CD14-positive monocyte (primary cell): ENCODE results near the gene CBY1. TPM values are rescaled to one million over a fixed set of nuclear protein-coding genes. Genes with fewer than 3 reads are reported as not detected.

ENCODE experiments used
- DNase-seq, 3 donors: peaks; one replicate each; pipeline ENCODE4 v3.0.0-alpha.2; 2011 to 2022
- H2AFZ ChIP-seq: 2 replicates; pipeline ENCODE4 v1.6.0; 2012; ENCODE audit warnings: mild to moderate bottlenecking, low read depth, low read length, inconsistent platforms; ENCODE audit not compliant: insufficient read depth, poor library complexity, severe bottlenecking
- H3K27ac ChIP-seq, 2 donors: 1 replicate in 1 of 2; 2 replicates in 1 of 2; pipeline ENCODE4 v1.5.1; 2012 to 2013; ENCODE audit warnings: low read length in 2 of 2, control low read depth in 1 of 2, inconsistent platforms in 1 of 2, low read depth in 1 of 2, mild to moderate bottlenecking in 1 of 2
- H3K27me3 ChIP-seq, 2 donors: one replicate each; pipeline versions ENCODE4 v1.6.0 to v1.6.1; 2011 to 2013; ENCODE audit warnings: low read length in 2 of 2; ENCODE audit not compliant: control insufficient read depth in 2 of 2, insufficient read depth in 2 of 2
- H3K36me3 ChIP-seq, 2 donors: replicated peaks in 1 of 2; 1 replicate in 1 of 2; 2 replicates in 1 of 2; pipeline versions ENCODE4 v1.5.1 to v1.6.1; 2012 to 2013; ENCODE audit warnings: low read length in 2 of 2, control low read depth in 1 of 2, inconsistent platforms in 1 of 2, mild to moderate bottlenecking in 1 of 2; ENCODE audit not compliant: insufficient read depth in 2 of 2, control insufficient read depth in 1 of 2
- H3K4me1 ChIP-seq, 2 donors: 1 replicate in 1 of 2; 2 replicates in 1 of 2; pipeline versions ENCODE4 v1.5.1 to v1.6.1; 2012 to 2013; ENCODE audit warnings: low read length in 2 of 2, control low read depth in 1 of 2, inconsistent platforms in 1 of 2, mild to moderate bottlenecking in 1 of 2, moderate library complexity in 1 of 2; ENCODE audit not compliant: insufficient read depth in 2 of 2, control insufficient read depth in 1 of 2
- H3K4me2 ChIP-seq: replicated peaks from 2 replicates; pipeline ENCODE3; 2012; ENCODE audit warnings: low read length, moderate library complexity, mild to moderate bottlenecking; ENCODE audit not compliant: poor library complexity, severe bottlenecking; ENCODE audit errors: extremely low read depth
- H3K4me3 ChIP-seq, 3 experiments: fragments of 200-600 bp in 1 of 3; sonication (generic) in 1 of 3; replicated peaks in 1 of 3; 1 replicate in 2 of 3; 2 replicates in 1 of 3; pipeline ENCODE4 v1.5.1; 2011 to 2013; ENCODE audit warnings: low read length in 3 of 3, mild to moderate bottlenecking in 3 of 3, control low read depth in 2 of 3, low read depth in 2 of 3, inconsistent platforms in 1 of 3, moderate library complexity in 1 of 3
- H3K79me2 ChIP-seq: 2 replicates; pipeline ENCODE4 v1.6.0; 2012; ENCODE audit warnings: mild to moderate bottlenecking, control low read depth, inconsistent platforms, low read length, moderate library complexity; ENCODE audit not compliant: insufficient read depth
- H3K9ac ChIP-seq: 2 replicates; pipeline ENCODE4 v1.6.0; 2017; ENCODE audit warnings: low read length, mild to moderate bottlenecking; ENCODE audit not compliant: insufficient read depth, poor library complexity, severe bottlenecking
- H3K9me3 ChIP-seq, 2 donors: replicated peaks in 1 of 2; 1 replicate in 1 of 2; 2 replicates in 1 of 2; pipeline versions ENCODE4 v1.5.1 to v1.6.1; 2012 to 2013; ENCODE audit warnings: low read length in 2 of 2, control low read depth in 1 of 2; ENCODE audit not compliant: control insufficient read depth in 1 of 2, insufficient read depth in 1 of 2
- H4K20me1 ChIP-seq: 2 replicates; pipeline ENCODE4 v1.6.0; 2012; ENCODE audit warnings: mild to moderate bottlenecking, low read length, control low read depth, moderate library complexity; ENCODE audit not compliant: insufficient read depth
- H3K27ac Mint-ChIP-seq, 7 donors: one replicate each; pipeline ENCODE4 v1.8.0; 2020; ENCODE audit warnings: mild to moderate bottlenecking in 7 of 7, mixed read lengths in 7 of 7, moderate library complexity in 6 of 7, inconsistent platforms in 2 of 7
- H3K27me3 Mint-ChIP-seq, 3 donors: one replicate each; pipeline ENCODE4 v1.8.0; 2021 to 2022; ENCODE audit warnings: low read depth in 3 of 3, mild to moderate bottlenecking in 3 of 3, mixed read lengths in 3 of 3, moderate library complexity in 3 of 3, inconsistent platforms in 1 of 3
- H3K36me3 Mint-ChIP-seq, 2 donors: one replicate each; pipeline ENCODE4 v1.8.0; 2020; ENCODE audit warnings: mixed read lengths in 2 of 2, inconsistent platforms in 1 of 2, mild to moderate bottlenecking in 1 of 2
- H3K4me1 Mint-ChIP-seq: one replicate; pipeline ENCODE4 v1.8.0; 2020; ENCODE audit warnings: mild to moderate bottlenecking, mixed read lengths
- H3K4me3 Mint-ChIP-seq, 2 donors: one replicate each; pipeline ENCODE4 v1.8.0; 2020; ENCODE audit warnings: mild to moderate bottlenecking in 2 of 2, mixed read lengths in 2 of 2, moderate library complexity in 1 of 2
- H3K9me3 Mint-ChIP-seq, 7 donors: one replicate each; pipeline ENCODE4 v1.8.0; 2020 to 2022; ENCODE audit warnings: mixed read lengths in 7 of 7, mild to moderate bottlenecking in 6 of 7, moderate library complexity in 6 of 7, inconsistent platforms in 2 of 7
- WGBS: methylation state at CpG from one replicate; pipeline ENCODE4 v1.1.5; 2013; ENCODE audit warnings: missing lambda C conversion rate; ENCODE audit not compliant: insufficient coverage; 5-methylcytosine and 5-hydroxymethylcytosine counted together
- intact Hi-C, 2 donors: fragments of 100-400 bp; cut with micrococcal nuclease; formaldehyde crosslinking; loops; one replicate each; pipeline versions ENCODE4 v1.15.0 to v1.15.1; 2023
- polyA plus RNA-seq, 3 donors: library from polyadenylated mRNA; depleted of rRNA in 1 of 3; unstranded in 2 of 3; stranded (reverse) in 1 of 3; fragments of 300-500 nt in 2 of 3; fragments of >200 nt in 1 of 3; fragmentation: Illumina TruSeq in 2 of 3; gene quantifications; 1 replicate in 2 of 3; 2 replicates in 1 of 3; pipeline ENCODE4 v1.2.3, GENCODE V29; 2012 to 2021
- TF ChIP-seq, protein P1 (sequence below): fragments of 200-600 bp; IDR thresholded peaks from one replicate; pipeline ENCODE4 v1.8.0; 2022; ENCODE audit warnings: antibody characterized with exemption, mild to moderate bottlenecking

Gene CBY1
- polyA plus RNA-seq, 3 donors = 1.1 to 4.1 (median 1.7) TPM

DNA sequence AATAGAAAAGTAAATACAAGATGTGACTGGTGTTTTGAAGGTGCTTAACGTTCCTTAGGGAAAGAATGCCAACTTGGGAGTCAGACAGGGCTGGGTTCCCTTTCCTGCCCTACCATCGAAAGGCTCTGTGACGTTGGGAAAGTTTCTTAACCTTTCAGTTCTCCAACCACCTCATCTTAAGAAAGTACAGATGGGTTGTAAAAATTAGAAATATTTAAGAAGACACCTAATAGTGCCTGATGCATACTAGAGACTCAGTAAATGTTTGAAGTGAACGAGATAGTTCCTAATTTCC, 50.4 kb downstream of the CBY1 start:
- peaks cover 0 to 2% of the 10 kb centered on the region in 2 donors for H3K27me3 ChIP-seq
- H3K9me3 ChIP-seq = no peaks in the 10 kb centered on the region
- no peak overlapping the region for H2AFZ ChIP-seq
- H3K4me3 ChIP-seq = peak overlapping the region; percentile 87 to 98 (median 88)
- H3K79me2 ChIP-seq = peaks cover 62% of the 10 kb centered on the region
- peak overlapping the region; percentile 86 to 94 (median 92) for H3K27ac Mint-ChIP-seq
- H3K4me1 Mint-ChIP-seq = peaks cover 44% of the 10 kb centered on the region
- peaks cover 40 to 44% of the 10 kb centered on the region in 2 donors for H3K4me1 ChIP-seq
- H3K4me3 Mint-ChIP-seq = peak overlapping the region; percentile 92
- 0% methylated on average over 1 of the region's 4 CpGs for WGBS
- peak overlapping the region; percentile 94 for H3K9ac ChIP-seq
- peaks cover 0 to 22% of the 10 kb centered on the region in 2 donors for H3K36me3 ChIP-seq
- peak in 1 of 3 donors; percentile 18 for DNase-seq
- peaks cover 4 to 8% (median 5%) of the 10 kb centered on the region in 3 donors for H3K27me3 Mint-ChIP-seq
- TF ChIP-seq, protein P1, sequence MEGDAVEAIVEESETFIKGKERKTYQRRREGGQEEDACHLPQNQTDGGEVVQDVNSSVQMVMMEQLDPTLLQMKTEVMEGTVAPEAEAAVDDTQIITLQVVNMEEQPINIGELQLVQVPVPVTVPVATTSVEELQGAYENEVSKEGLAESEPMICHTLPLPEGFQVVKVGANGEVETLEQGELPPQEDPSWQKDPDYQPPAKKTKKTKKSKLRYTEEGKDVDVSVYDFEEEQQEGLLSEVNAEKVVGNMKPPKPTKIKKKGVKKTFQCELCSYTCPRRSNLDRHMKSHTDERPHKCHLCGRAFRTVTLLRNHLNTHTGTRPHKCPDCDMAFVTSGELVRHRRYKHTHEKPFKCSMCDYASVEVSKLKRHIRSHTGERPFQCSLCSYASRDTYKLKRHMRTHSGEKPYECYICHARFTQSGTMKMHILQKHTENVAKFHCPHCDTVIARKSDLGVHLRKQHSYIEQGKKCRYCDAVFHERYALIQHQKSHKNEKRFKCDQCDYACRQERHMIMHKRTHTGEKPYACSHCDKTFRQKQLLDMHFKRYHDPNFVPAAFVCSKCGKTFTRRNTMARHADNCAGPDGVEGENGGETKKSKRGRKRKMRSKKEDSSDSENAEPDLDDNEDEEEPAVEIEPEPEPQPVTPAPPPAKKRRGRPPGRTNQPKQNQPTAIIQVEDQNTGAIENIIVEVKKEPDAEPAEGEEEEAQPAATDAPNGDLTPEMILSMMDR = no peak
- peaks cover 55% of the 10 kb centered on the region for H4K20me1 ChIP-seq
- intact Hi-C loops = loop anchor here (5.0 kb wide), 2 partner anchors 45 to 50 kb away; partner anchors contain the start of gene SUN2 (in 1 of the 2)
- no peaks in the 10 kb centered on the region for H3K9me3 Mint-ChIP-seq
- H3K27ac ChIP-seq = peak overlapping the region; percentile 55 to 85
- peak overlapping the region; percentile 88 for H3K4me2 ChIP-seq
- peaks cover 16 to 23% of the 10 kb centered on the region in 2 donors for H3K36me3 Mint-ChIP-seq

DNA sequence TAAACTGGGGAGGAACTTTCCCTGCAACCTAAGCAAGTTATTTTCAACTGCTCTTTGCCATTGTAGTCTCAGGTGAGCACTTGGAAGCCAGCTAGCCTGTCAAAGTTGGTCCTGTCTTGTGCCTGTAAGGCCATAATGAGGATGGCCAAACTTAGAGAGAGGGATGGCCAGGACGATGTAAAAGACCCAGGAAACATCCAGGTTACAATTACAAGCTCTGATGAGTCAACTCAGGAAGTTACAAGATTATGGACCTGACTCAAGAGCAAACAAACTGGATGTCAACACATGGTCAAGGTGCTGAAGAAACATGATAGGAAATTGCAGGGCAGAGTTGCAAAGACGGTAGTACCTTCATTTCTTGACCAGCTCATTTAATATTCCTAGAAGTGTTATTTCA, 50.9 kb downstream of the CBY1 start:
- Histone ChIP-seq H3K9me3 (no peaks in the 10 kb centered on the region), H2AFZ (no peak overlapping the region), H3K27ac (peak overlapping the region in 1 of 2 donors; percentile 85), H3K4me1 (peaks cover 39 to 42% of the 10 kb centered on the region in 2 donors), H3K4me2 (peak overlapping the region; percentile 88), H3K9ac (no peak overlapping the region), H3K36me3 (peaks cover 0 to 26% of the 10 kb centered on the region in 2 donors), H3K79me2 (peaks cover 67% of the 10 kb centered on the region), H3K4me3 (peak overlapping the region in 2 of 3 experiments; percentile 88 to 98), H3K27me3 (peaks cover 0 to 1% of the 10 kb centered on the region in 2 donors), H4K20me1 (peaks cover 60% of the 10 kb centered on the region)
- Mint-ChIP-seq H3K27me3 (peaks cover 2 to 3% (median 2%) of the 10 kb centered on the region in 3 donors), H3K27ac (peak overlapping the region; percentile 46 to 94 (median 86)), H3K4me3 (peak overlapping the region; percentile 92), H3K4me1 (peaks cover 48% of the 10 kb centered on the region), H3K9me3 (no peaks in the 10 kb centered on the region), H3K36me3 (peaks cover 21 to 28% of the 10 kb centered on the region in 2 donors)
- DNase-seq = peak; percentile 47 to 75 (median 68)
- 0% methylated on average over 1 of the region's 2 CpGs for WGBS
- TF ChIP-seq, protein P1 = no peak
- intact Hi-C loops = loop anchor here (5.0 kb wide), 2 partner anchors 45 to 50 kb away; partner anchors contain the start of gene SUN2 (in 1 of the 2)
